IMR-90 (cell line): ENCODE measurements around the gene DDX10. TPM values are rescaled to one million over a fixed set of nuclear protein-coding genes. Genes with fewer than 3 reads are reported as not detected.

ENCODE experiments used
- ATAC-seq: fragments of 200-7000 bp; cut with Tn5 transposase; 2 replicates; pipeline ENCODE4 v1.9.1; 2020; ENCODE audit warnings: low read depth, mild to moderate bottlenecking, moderate library complexity
- BruUV-seq: library from RNA; stranded (reverse); fragments of 400-500 nt; replicated peaks from 2 replicates; lab custom pipeline; 2021; lab: Mats Ljungman, UMichigan
- CTCF ChIA-PET: fragments of 300-600 bp; formaldehyde crosslinking; extraction: SDS; loops from one replicate; lab custom pipeline; 2021; ENCODE audit warnings: antibody characterized with exemption; lab: Yijun Ruan, JAX
- POLR2A ChIA-PET: fragments of 300-600 bp; sonication (Branson Sonifier 250); formaldehyde crosslinking; loops from one replicate; lab custom pipeline; 2022; ENCODE audit warnings: antibody characterized with exemption; ENCODE audit not compliant: unreplicated experiment; lab: Charles Lee
- DNase-seq: peaks from one replicate; pipeline ENCODE4 v3.0.0; 2013
- H2AFZ ChIP-seq: replicated peaks from 2 replicates; pipeline ENCODE3; 2013; ENCODE audit warnings: low read length, mild to moderate bottlenecking; ENCODE audit not compliant: poor library complexity
- H2AK5ac ChIP-seq: 2 replicates; pipeline ENCODE4 v1.6.1; 2013; ENCODE audit warnings: low read depth, low read length, inconsistent platforms
- H2AK9ac ChIP-seq: replicated peaks from 2 replicates; pipeline ENCODE3; 2013; ENCODE audit warnings: mild to moderate bottlenecking, low read depth, low read length, moderate library complexity; ENCODE audit not compliant: poor library complexity
- H2BK120ac ChIP-seq: 2 replicates; pipeline ENCODE4 v1.6.1; 2013; ENCODE audit warnings: low read depth, low read length, inconsistent platforms
- H2BK15ac ChIP-seq: 3 replicates; pipeline ENCODE4 v1.6.1; 2013; ENCODE audit warnings: low read depth, low read length, inconsistent platforms
- H2BK20ac ChIP-seq: 2 replicates; pipeline ENCODE4 v1.6.1; 2013; ENCODE audit warnings: low read depth, mild to moderate bottlenecking, inconsistent platforms, low read length, moderate library complexity
- H2BK5ac ChIP-seq: 2 replicates; pipeline ENCODE4 v1.6.1; 2013; ENCODE audit warnings: mild to moderate bottlenecking, low read depth, low read length, inconsistent platforms; ENCODE audit not compliant: poor library complexity, severe bottlenecking
- H3K14ac ChIP-seq: replicated peaks from 2 replicates; pipeline ENCODE4 v1.6.1; 2013; ENCODE audit warnings: low read depth, low read length, inconsistent platforms
- H3K18ac ChIP-seq: 2 replicates; pipeline ENCODE4 v1.6.1; 2013; ENCODE audit warnings: low read depth, low read length, control low read depth
- H3K23ac ChIP-seq: 2 replicates; pipeline ENCODE4 v1.6.1; 2013; ENCODE audit warnings: low read depth, low read length, inconsistent platforms
- H3K27ac ChIP-seq: 2 replicates; pipeline ENCODE4 v1.5.1; 2013; ENCODE audit warnings: mild to moderate bottlenecking, control low read depth, low read length; ENCODE audit not compliant: insufficient read depth
- H3K27me3 ChIP-seq: 2 replicates; pipeline ENCODE4 v1.6.1; 2013; ENCODE audit warnings: low read length; ENCODE audit not compliant: control insufficient read depth, insufficient read depth
- H3K36me3 ChIP-seq: 2 replicates; pipeline ENCODE4 v1.6.1; 2013; ENCODE audit warnings: low read length, mixed read lengths; ENCODE audit not compliant: control insufficient read depth, insufficient read depth
- H3K4ac ChIP-seq: 2 replicates; pipeline ENCODE4 v1.6.1; 2013; ENCODE audit warnings: low read depth, low read length, inconsistent platforms
- H3K4me1 ChIP-seq: 2 replicates; pipeline ENCODE4 v1.6.1; 2013; ENCODE audit warnings: low read length, mixed read lengths; ENCODE audit not compliant: control insufficient read depth, insufficient read depth
- H3K4me2 ChIP-seq: 2 replicates; pipeline ENCODE4 v1.6.1; 2013; ENCODE audit warnings: low read depth, mild to moderate bottlenecking, control low read depth, low read length, moderate library complexity
- H3K4me3 ChIP-seq: 2 replicates; pipeline ENCODE4 v1.5.1; 2013; ENCODE audit warnings: low read depth, mild to moderate bottlenecking, control low read depth, low read length, moderate library complexity; ENCODE audit not compliant: insufficient read depth
- H3K56ac ChIP-seq: 2 replicates; pipeline ENCODE4 v1.6.1; 2013; ENCODE audit warnings: low read length, inconsistent platforms; ENCODE audit not compliant: insufficient read depth; ENCODE audit errors: extremely low read depth
- H3K79me1 ChIP-seq, 2 experiments: 2 replicates each; pipeline ENCODE4 v1.6.1; 2013; ENCODE audit warnings: low read length in 2 of 2, inconsistent platforms in 1 of 2, low read depth in 1 of 2
- H3K9ac ChIP-seq: 2 replicates; pipeline ENCODE4 v1.6.1; 2013; ENCODE audit warnings: low read depth, low read length, control low read depth
- H3K9me1 ChIP-seq: 2 replicates; pipeline ENCODE4 v1.6.1; 2013; ENCODE audit warnings: low read length, inconsistent platforms; ENCODE audit not compliant: insufficient read depth
- H3K9me3 ChIP-seq: 2 replicates; pipeline ENCODE4 v1.6.1; 2013; ENCODE audit warnings: low read length; ENCODE audit not compliant: control insufficient read depth, insufficient read depth
- H4K20me1 ChIP-seq: 2 replicates; pipeline ENCODE4 v1.6.1; 2013; ENCODE audit warnings: low read length, inconsistent platforms; ENCODE audit not compliant: insufficient read depth
- H4K5ac ChIP-seq: 2 replicates; pipeline ENCODE4 v1.6.1; 2013; ENCODE audit warnings: mild to moderate bottlenecking, low read depth, low read length, control low read depth
- H4K8ac ChIP-seq, 2 experiments: 2 replicates each; pipeline ENCODE4 v1.6.1; 2013; ENCODE audit warnings: low read depth in 2 of 2, low read length in 2 of 2, control low read depth in 1 of 2, inconsistent platforms in 1 of 2
- H4K91ac ChIP-seq: 2 replicates; pipeline ENCODE4 v1.6.1; 2013; ENCODE audit warnings: low read depth, low read length, inconsistent platforms; ENCODE audit not compliant: insufficient read depth
- CEBPB ChIP-seq: IDR thresholded peaks from 2 replicates; pipeline ENCODE4 v1.6.1; 2012; ENCODE audit warnings: low read depth, low read length, improper control_type of control experiment
- WGBS, 2 experiments: methylation state at CpG; one replicate each; pipeline versions ENCODE4 v1.1.5 to v1.1.7; 2013; ENCODE audit warnings: missing lambda C conversion rate in 2 of 2; ENCODE audit not compliant: insufficient read length in 1 of 2; ENCODE audit errors: extremely low coverage in 2 of 2; 5-methylcytosine and 5-hydroxymethylcytosine counted together
- dilution Hi-C: fragments of 300-500 bp; cut with HindIII; formaldehyde crosslinking; loops from one replicate; pipeline ENCODE4 v1.14.3; 2018; ENCODE audit warnings: low sequenced_read_pairs; ENCODE audit not compliant: unreplicated experiment
- in situ Hi-C: fragments of 300-500 bp; cut with MboI; formaldehyde crosslinking; loops from 3 replicates; pipeline ENCODE4 v1.14.3; 2019; ENCODE audit warnings: low sequenced_read_pairs, inconsistent platforms, mixed read lengths
- intact Hi-C: fragments of 100-400 bp; cut with micrococcal nuclease; formaldehyde crosslinking; loops from 2 replicates; pipeline ENCODE4 v1.10.0; 2022
- polyA plus RNA-seq, 3 experiments: library from polyadenylated mRNA; depleted of rRNA; stranded (reverse); fragments of >200 nt; gene quantifications; 2 replicates each; pipeline ENCODE4 v1.2.3, GENCODE V29; 2012; ENCODE audit warnings: low replicate concordance in 1 of 3
- total RNA-seq: library from RNA; depleted of rRNA; stranded (reverse); fragments of >200 nt; gene quantifications from 2 replicates; pipeline ENCODE4 v1.2.3, GENCODE V29; 2012
- TF ChIP-seq, protein P1 (sequence below): fragments of 150-350 bp; IDR thresholded peaks from 2 replicates; pipeline ENCODE4 v1.6.1; 2017; ENCODE audit warnings: mild to moderate bottlenecking, antibody characterized with exemption, low read length, low read depth

Gene DDX10
- total and polyA plus RNA-seq, 2 of the 4 experiments (the other 2 are of a cell fraction), result 20.0 to 31.9 TPM

- ATAC-seq, result peak; percentile 48
- dilution Hi-C loops, result no loop called here
- POLR2A ChIA-PET, result no interaction called here
These were observed 103.5 kb downstream of the DDX10 start for GRCh38 chr11:108768370-108768769.

More at GRCh38 chr11:108768370-108768769, 103.5 kb downstream of the DDX10 start:
- H3K4me2 ChIP-seq, result no peak overlapping the region
- CTCF ChIA-PET, result no interaction called here
- no peak overlapping the region for H4K8ac ChIP-seq
- no peak overlapping the region for H2AK5ac ChIP-seq
- H2BK20ac ChIP-seq, result no peak overlapping the region
- H2AK9ac ChIP-seq, result no peak overlapping the region
- H3K9ac ChIP-seq, result no peak overlapping the region
- H3K14ac ChIP-seq, result no peak overlapping the region
- no peak overlapping the region for H3K4me3 ChIP-seq
- H2BK5ac ChIP-seq, result no peak overlapping the region
- 29% methylated on average over 1 of the region's 3 CpGs; no CpG with 5 or more reads in 1 of the 2 experiments for WGBS, 2 experiments
- H3K4ac ChIP-seq, result no peak overlapping the region
- H3K23ac ChIP-seq, result no peak overlapping the region
- H4K91ac ChIP-seq, result no peak overlapping the region
- H3K9me3 ChIP-seq, result no peaks in the 10 kb centered on the region
- in situ Hi-C loops (no loop called here), intact Hi-C loops (no loop called here)
- H3K9me1 ChIP-seq, result peaks cover 2% of the 10 kb centered on the region; the same call in 1 of the 2 replicates
- H2BK120ac ChIP-seq, result no peak overlapping the region
- no peak overlapping the region for H2AFZ ChIP-seq
- H3K27me3 ChIP-seq, result no peaks in the 10 kb centered on the region
- no peaks in the 10 kb centered on the region; the same call in 1 of the 2 replicates for H3K4me1 ChIP-seq
- TF ChIP-seq, protein P1, sequence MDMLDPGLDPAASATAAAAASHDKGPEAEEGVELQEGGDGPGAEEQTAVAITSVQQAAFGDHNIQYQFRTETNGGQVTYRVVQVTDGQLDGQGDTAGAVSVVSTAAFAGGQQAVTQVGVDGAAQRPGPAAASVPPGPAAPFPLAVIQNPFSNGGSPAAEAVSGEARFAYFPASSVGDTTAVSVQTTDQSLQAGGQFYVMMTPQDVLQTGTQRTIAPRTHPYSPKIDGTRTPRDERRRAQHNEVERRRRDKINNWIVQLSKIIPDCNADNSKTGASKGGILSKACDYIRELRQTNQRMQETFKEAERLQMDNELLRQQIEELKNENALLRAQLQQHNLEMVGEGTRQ, result no peak
- TF ChIP-seq CEBPB, result peak; percentile 78
- no TSS peak for BruUV-seq
- no peak overlapping the region for H4K5ac ChIP-seq
- no peaks in the 10 kb centered on the region for H4K20me1 ChIP-seq
- peak; percentile 75 for DNase-seq
- H3K56ac ChIP-seq, result no peak overlapping the region
- peaks cover 6 to 8% of the 10 kb centered on the region in 2 experiments; a peak in 3 of 4 replicates for H3K79me1 ChIP-seq
- H3K36me3 ChIP-seq, result no peaks in the 10 kb centered on the region
- no peak overlapping the region for H2BK15ac ChIP-seq
- H3K27ac ChIP-seq, result no peak overlapping the region
- H3K18ac ChIP-seq, result no peak overlapping the region
